Measurements from ENCODE around the gene ATG12.
"Not testable (repeated sequence)": the region's sequence is repeated elsewhere in the genome, so short reads cannot be mapped to it uniquely, and the experiment has no call there.

Gene ATG12

DNA sequence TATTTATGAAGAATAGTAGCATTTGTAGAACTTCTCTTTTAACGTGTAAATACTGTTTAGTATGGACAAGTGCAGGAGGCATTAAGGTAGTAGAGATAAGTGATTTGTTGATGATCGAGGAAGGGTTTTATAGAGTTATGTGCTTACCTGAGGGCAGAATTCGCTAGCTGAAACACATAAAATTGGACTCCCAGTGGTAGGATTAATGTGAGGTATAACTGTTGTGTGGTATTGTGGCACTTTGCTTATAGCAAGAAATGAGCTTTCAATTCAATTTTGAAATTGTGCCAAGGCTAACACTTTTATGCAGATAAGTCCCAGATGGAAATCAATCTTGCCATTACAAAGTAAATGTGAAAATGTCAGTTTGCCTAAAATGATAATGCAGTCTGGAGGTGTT is 1.6 kb upstream of the ATG12 start:
- DNase-seq (ENCODE audit: low spot score), result no peak

DNA sequence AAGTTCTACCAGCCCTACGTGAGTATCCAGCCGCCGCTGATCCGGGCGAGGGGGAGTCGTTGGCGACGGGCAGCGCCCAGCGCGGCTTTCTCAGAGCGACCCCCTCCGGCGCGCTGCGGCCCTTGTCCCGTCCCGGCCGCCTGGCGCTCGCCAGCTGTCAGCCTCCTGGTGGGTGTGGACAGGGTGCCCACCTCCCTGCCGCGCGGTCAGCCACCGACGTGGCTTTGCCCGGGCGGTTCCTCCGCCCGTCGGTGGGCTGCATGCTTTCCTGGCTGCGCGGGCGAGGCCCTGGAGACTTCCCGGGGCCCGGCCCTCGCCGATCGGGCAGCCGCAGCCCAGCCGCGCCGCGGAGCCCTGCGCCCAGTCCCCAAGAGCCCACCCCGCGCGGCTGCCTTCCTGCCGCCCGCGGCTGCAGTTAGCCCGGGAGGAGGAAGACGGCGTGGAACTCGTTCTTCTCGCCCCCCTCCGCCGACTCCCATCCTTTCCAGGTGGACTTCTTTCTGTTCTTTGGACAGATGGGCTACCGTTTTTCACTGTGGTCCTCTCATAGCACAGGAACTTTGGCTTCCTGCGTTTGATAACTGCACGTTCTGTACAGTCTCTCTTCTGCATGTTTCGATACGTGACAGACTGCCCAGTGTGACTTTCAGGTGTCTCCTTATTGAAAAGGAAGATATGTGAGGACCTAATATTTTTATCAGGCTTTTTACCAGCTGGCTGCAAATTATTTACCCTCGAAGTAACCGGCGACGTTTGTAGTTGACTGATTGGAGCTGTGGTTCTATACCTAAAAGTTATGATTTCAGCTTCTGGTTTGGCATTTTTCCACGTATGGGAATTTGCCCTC is 947 bp upstream of the ATG12 start:
- peak; percentile 80 for DNase-seq (ENCODE audit: low spot score)

DNA sequence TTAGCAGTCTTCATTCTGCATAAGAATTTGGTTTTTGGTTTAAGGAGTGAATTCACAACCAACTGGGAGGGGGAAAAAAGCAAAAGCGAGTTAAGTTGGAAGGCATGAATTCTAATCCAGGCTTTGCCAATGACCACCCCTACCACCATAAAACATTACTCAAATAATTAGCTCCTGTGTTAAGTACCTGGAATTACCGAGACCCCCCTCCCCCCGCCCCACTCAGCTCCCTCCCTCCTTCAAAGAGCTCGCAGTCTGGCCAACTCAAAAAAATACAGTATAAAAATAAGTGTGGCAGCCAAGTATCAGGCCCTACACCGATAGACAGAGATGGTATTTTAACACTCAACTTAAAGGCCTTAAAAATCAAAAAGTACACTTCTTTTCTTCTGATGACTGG is 492 bp downstream of the ATG12 start:
- no peak for DNase-seq (ENCODE audit: low spot score)

DNA sequence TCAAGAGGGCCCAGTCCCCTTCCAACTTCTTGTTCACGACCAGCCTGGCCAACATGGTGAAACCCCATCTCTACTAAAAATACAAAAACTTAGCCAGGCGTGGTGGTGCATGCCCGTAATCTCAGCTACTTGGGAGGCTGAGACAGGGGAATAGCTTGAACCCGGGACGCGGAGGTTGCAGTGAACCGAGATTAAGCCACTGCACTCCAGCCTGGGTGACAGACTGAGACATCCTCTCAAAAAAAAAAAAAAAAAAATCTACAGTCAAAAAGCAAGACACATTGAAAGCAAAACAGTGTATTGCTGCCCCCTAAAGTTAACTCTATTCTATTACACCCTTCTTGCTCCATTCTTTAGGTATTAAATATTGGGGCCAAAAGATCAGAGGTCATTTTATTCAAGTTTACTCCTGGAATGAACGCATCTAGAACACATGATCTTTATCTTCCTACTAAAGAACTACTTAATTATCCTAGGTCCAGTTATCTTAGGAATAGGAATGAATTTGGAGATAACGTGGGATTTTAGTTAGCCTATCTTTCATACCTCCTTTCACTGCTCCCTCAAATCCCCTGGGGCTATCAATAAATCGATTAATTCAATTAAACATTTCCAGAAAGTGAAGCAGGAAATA is 2.4 kb downstream of the ATG12 start:
- peak; percentile 49 for DNase-seq (ENCODE audit: low spot score)

DNA sequence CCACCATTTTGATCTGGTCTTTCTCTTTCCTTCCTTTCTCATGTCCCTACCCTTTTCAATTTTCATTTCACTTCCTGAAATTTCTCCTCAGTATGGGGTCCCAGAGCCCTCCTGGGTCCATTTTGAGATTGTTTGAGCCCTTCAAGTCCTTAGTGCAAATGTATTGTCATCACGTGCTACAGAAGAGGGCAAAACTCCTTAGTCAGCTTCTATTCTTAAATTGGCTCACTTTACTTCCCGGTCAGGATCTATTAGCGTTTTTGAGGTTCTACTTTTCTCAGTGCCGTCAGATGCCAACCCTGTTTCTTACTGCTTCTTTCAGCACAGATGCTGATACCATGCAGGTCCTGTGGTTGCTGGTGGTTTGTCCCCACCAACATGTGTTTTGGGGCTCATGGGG is 5.9 kb downstream of the ATG12 start:
- no peak for DNase-seq (ENCODE audit: low spot score)

DNA sequence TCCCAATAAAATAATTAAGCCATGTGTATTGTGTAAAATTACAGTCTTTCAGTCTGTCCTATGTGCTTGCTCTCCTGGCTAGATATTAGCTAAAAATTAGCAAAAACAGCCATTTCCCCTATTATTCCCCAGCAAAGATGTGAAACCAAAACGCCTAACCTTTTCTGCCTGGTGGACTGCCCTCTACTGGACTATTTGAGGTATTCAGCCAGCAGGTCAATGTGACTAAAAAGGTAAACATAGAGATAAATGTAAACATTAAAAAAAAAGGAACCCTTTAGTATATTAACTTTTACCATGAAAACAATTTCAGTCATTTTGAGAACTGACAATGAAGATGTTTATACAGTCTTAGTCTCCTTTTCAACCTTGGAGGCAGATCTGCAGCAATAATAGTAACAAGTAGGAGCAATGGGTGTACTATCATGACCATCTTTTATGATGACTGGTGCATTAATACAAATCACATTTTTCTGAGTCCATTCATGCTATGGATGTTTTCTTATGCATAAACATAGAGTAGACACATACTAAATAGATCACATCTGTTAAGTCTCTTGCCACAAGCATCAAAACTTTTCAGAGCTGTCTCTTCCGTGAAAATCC is 10.1 kb downstream of the ATG12 start:
- peak; percentile 35 for DNase-seq (ENCODE audit: low spot score)

DNA sequence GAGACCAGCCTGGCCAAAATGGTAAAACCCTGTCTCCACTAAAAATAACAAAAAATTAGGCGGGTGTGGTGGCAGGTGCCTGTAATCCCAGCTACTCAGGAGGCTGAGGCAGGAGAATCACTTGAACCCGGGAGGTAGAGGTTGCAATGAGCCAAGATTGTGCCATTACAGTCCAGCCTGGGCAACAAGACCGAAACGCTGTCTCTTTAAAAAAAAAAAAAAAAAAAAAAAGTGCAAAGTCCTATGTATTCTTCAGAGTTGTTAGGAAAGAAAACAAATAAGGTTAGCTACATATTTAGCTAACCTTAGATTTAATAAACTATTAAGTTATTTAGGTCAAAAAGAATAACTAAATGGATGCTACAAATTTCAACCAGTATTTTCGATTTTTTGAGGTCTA is 11.5 kb downstream of the ATG12 start:
- no peak for DNase-seq (ENCODE audit: low spot score)

DNA sequence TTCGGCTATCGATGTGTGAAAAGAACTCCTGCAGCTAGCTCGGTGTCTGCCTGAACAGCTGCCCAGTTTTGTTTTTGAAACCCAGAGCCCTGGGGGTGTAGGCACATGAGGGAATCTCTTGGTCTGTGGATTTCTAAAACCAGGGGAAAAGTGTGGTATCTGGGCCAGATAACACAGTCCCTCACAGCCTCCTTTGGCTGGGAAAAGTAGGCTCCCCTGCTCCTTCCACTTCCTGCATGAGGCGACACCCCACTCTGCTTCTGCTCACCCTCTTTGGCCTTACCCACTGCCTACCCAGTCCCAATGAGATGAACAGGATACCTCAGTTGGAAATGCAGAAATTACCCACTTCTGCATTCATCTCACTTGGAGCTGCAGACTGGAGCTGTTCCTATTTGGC is 15.4 kb downstream of the ATG12 start:
- DNase-seq (ENCODE audit: low spot score), result no peak

DNA sequence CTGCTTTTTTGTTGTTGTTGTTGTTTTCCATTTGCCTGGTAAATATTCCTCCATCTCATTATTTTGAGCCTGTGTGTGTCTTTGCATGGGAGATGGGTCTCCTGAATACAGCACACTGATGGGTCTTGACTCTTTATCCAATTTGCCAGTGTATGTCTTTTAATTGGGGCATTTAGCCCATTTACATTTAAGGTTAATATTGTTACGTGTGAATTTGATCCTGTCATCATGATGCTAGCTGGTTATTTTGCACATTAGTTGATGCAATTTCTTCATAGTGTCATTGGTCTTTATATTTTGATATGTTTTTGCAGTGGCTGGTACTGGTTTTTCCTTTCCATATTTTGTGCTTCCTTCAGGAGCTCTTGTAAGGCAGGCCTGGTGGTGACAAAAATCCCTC is 16.4 kb downstream of the ATG12 start:
- DNase-seq (ENCODE audit: low spot score), result not testable (repeated sequence)

DNA sequence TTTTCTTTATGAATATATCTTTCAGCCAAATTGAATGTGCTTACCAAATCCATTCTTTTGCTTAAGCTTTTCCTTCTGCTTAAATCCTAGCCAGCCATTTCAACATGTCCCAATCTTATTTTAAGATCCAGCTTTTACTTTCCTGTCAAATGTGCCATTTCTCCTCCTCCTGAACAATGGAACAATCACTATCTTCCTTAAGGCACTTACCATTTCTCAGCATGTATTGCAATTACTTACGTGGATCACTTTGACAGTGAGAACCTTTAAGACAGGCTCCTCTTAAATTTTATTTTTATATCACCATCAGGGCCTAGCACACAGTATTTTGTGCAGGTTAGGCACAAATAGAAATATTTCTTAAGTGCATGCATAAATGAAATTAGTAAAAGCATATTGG is 20.5 kb downstream of the ATG12 start:
- DNase-seq (ENCODE audit: low spot score), result no peak

DNA sequence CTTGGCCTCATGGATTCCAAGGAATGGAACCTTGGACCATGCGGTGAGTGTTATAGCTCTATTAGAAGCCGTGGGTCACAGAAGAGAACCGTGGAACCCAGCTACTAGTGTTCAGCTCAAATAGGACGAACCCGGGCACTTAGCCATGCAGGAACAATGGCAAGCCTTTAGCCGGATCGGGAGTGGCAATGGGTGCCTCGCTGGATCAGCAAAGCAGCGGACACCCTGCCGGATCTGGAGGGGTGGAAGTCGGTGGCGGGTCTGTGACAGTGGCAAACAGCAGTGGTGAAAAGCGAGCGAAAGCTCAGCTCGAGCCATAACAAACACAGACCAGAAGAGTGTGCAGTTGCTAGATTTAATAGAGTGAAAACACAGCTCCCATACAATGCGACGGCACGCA is 22.5 kb downstream of the ATG12 start:
- no peak for DNase-seq (ENCODE audit: low spot score)

DNA sequence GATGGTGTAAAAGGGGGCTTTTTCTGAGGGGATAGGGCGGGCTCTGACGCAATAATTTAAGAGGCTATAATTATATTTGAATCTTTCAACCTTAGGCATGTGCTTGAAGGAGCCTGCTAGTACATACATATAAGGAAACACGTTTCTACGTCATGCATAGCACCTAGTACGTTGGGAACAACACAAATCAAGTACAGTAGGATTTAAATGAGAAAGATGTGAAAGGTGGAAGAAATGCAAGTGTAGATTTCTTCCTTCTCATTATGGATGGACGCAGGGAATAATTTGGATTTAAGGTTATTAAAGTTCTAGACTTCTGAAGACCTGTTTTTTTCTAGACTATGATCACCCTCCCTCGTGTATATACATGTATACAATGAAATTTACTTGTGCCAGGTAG is 24.0 kb downstream of the ATG12 start:
- no peak for DNase-seq (ENCODE audit: low spot score)

DNA sequence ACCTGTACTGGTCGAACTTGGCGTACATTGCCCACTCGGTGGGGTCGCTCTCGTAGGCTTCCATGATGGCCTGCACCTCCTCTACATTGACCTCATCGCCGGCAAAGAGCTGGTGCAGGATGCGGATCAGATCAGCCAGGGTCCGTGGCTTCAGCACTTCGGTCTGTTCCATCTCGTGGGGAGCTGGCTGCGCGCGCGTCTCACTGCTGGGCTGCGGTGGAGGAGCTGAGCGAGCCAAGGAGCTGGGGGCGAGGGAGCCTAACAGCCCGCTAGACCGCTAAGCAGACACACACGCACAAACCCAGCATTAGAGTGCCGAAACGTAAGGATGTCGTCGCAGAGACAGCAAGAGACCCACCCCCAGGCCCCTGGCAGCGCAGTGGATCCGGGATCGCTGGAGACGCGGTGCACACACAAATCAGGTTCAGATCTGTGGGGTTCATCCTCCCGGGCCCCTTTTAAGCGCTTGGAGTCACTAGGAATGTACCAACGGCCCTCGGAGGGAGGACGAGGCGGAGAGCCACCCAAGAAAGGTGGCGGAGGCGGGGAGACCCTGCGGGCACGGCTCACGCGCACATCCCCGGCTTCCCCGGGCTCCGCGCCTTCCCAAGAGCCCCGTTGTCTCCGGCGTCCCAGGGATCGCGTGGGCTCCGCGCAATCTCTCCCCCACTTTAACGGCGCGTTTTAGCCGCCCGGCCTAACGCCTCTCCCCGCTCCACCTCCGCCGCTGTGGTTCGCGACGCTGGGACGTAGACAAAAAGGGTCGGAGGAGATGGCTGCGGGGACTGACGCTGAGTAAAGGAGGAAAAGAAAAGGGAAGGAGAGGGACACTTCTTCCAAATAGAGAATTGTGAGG is 24.9 kb downstream of the ATG12 start, which contains the start of gene CDO1:
CDO1 (minus strand) TSS at position 434 of the 856 bp plus-strand sequence; CDS start at position 172, 262 bp downstream.
- no peak for DNase-seq (ENCODE audit: low spot score)

DNA sequence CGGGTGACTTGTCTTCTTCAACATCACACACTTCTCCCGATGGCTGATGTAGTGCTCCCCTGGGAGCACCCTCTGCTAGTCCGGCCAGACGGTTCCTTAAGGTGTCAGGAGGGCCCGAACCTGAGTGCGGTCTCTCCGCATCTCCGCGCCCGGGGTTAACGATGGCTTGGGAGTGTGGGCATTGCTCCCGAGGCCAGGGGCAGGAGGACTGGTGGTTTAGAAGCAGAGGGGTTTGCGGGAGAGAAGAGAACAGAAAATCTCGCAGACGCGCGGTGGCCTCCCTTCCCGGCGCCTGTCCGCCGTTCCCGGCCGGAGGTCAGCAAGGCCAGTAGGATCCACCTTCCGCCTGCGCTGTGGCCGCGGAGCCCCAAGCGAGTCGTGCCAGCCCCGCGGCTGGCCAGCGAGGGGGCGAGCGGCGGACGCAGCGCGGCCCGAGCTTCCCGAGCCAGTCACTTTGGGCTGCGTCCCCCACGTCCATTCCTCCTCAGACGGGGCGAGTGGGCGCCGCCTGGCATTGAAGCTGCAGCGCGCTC is 25.6 kb downstream of the ATG12 start:
- DNase-seq (ENCODE audit: low spot score), result no peak

DNA sequence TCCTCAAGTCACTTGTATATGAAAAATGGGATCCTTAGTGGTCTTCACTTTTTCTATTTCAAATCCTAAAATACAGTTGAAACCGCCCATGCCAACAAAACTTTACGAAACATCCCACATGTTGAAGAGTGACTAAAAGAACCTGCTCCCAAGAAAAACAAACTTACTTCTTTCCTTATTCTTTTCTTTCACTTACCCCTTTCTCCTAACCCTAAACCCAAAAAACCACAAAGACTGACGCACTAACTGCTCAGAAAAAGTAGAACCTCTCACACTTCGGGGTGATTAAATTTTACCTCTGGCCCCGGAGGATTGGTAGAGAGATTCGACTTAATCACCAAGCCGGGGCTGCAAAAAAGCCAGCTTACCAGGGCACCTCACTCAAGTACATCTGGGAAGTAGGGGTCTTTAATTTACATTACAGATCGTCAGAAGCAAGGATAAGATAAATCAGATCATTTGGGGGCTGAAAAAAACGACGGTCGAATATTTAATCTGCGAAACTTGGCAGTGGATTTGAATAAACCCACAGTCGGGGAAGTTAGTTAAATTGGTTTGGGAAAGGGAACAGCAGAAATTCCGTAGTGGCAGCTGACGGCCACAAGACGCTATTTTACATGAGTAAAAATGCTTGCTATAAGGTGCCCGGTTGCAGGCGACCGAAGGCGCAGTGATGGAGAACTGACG is 26.2 kb downstream of the ATG12 start:
- no peak for DNase-seq (ENCODE audit: low spot score)

DNA sequence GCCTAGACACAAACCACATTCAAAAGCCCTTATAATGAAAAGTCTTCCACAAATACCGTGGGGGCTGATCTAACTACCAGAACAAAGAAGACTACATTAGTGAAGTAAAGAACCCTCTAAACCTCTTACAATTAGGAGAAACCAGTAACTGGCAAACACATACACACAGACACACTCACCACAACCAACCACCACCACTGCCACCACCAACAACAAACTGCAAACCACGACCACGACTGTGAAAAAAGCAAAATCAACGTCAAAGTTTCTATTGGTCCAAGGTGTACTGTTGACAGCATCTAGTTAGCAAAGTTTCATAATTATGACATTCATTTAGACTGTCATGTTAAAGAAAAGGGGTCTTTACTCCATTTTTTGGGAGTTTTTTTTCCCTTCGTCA is 27.6 kb downstream of the ATG12 start:
- DNase-seq (ENCODE audit: low spot score), result no peak

DNA sequence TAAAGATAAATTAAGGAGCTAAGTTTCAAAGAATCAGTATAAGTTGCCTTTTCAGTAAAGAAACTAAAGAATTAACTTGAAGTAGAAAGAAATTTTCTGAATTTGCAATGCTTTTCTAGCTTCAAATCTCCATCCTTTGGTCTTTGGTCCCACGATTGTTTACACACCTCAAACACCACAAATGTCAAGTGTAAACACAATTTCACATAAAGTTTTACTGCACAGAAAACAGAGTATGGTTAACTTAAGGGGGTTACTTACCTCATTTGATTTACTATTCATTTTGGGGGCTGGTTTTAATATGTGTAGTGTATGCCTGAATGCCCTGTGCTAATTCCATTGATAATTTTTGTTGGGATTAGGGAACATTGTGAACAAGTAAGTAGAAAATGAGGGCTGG is 29.0 kb downstream of the ATG12 start:
- no peak for DNase-seq (ENCODE audit: low spot score)

DNA sequence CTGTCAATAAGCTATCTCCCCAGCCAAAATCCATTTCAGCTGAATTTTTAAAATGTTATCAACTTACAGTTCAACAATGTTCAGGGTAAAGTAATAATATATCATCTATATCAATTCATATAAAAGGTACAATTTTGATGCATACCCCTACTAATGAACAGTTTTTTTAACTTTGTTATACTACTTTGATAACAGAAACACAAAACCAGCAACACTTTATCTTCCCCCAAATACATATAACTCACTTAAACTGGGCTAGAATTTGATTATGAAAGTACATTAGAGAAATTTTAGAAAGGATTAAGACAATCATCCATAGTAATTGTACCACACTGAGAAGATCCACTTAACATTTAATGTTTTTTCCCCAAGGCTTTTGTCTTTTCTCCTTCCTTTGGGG is 30.0 kb downstream of the ATG12 start:
- no peak for DNase-seq (ENCODE audit: low spot score)

DNA sequence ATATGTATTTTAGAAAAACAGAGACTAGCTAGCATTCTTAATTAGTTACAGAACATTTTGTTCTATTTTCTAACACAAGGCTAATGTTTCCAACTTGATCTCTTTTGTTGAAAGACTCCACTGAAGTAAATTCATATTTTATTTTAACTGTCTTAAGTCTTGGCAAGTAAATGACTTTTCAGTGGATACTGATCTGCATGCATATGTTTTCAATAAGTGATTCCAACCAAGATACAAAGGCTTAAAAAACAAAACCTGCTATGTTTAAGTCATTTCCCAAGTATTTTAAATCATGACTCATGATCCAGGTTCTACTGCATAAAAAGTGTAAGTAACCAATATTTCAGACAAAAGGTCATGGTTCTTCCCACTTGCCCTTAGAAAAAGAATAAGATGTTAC is 30.6 kb downstream of the ATG12 start:
- no peak for DNase-seq (ENCODE audit: low spot score)

DNA sequence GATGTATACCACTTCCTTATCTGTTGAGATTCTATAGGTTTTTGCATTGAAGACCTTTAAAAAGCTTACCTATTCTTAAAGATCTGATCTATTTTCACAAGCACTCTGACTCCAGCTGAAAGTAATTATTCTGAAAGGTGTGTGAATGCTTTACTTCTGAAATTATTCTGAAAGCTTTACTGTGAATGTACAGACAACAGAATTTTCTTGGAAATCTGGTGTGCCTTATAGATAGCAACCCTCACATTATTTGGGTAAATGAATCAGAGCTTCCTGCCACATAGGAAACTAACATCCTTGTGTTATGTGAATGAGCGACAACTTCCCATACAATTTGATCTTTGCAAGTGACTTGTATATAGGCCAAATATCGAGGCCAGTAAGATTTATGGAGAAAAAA is 31.4 kb downstream of the ATG12 start:
- no peak for DNase-seq (ENCODE audit: low spot score)

DNA sequence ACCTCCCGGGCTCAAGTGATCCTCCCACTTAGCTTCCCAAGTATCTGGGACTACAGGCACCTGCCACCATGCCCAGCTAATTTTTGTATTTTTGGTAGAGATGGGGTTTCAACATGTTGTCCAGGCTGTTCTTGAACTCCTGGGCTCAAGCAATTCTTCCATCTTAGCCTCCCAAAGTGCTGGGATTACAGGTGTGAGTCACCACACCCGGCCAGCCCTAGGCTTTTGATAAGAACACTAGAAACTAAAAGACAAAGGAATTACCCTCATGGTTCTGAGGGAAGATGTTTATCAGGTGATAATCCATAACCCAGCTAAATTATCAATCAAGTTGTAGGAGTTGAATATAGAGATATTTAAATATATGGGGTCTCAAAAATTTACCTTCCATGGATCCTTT is 33.3 kb downstream of the ATG12 start:
- DNase-seq (ENCODE audit: low spot score), result not testable (repeated sequence)
